AG04449 (cell line): ENCODE data around the gene SLC13A5.
"Not testable (repeated sequence)": the region's sequence is repeated elsewhere in the genome, so short reads cannot be mapped to it uniquely, and the experiment has no call there.

Experiments used
- CTCF ChIA-PET: fragments of 350-600 bp; formaldehyde crosslinking; extraction: SDS; loops from one replicate; lab custom pipeline; 2021; ENCODE audit warnings: antibody characterized with exemption; lab: Yijun Ruan, JAX
- POLR2A ChIA-PET: fragments of 400-600, 350-600 bp; formaldehyde crosslinking; extraction: SDS; loops from one replicate; lab custom pipeline; 2020; ENCODE audit warnings: antibody characterized with exemption, inconsistent platforms; lab: Yijun Ruan, JAX
- DNase-seq: peaks from one replicate; pipeline ENCODE4 v3.0.0-alpha.2; 2010; ENCODE audit warnings: low read depth, low spot score
- H3K4me3 ChIP-seq: 2 replicates; pipeline ENCODE4 v1.5.1; 2011; ENCODE audit warnings: low read depth, mild to moderate bottlenecking, control low read depth, low read length
- CTCF ChIP-seq: IDR thresholded peaks from one replicate; pipeline ENCODE4 v1.5.1; 2011; ENCODE audit warnings: mild to moderate bottlenecking, moderate library complexity, low read length, control low read depth, inconsistent platforms; ENCODE audit not compliant: insufficient read depth; ENCODE audit errors: missing control alignments

Gene SLC13A5

GRCh38 chr17:6657633-6658287 lies 55.4 kb downstream of the SLC13A5 start:
- no peak for DNase-seq
- H3K4me3 ChIP-seq: no peak overlapping the region
- POLR2A ChIA-PET: no interaction called here
- no peak for TF ChIP-seq CTCF
- CTCF ChIA-PET: interaction anchor here (1.0 kb wide), 1 partner anchor 9 kb away, joined by 4 read pairs; no protein-coding TSS in a partner anchor

- POLR2A ChIA-PET, DNase-seq, H3K4me3 ChIP-seq: not testable (repeated sequence)
- CTCF ChIA-PET: interaction anchor here (1.0 kb wide), 1 partner anchor 9 kb away, joined by 4 read pairs; no protein-coding TSS in a partner anchor
Measured at GRCh38 chr17:6656797-6657632, 56.2 kb downstream of the SLC13A5 start.

DNA sequence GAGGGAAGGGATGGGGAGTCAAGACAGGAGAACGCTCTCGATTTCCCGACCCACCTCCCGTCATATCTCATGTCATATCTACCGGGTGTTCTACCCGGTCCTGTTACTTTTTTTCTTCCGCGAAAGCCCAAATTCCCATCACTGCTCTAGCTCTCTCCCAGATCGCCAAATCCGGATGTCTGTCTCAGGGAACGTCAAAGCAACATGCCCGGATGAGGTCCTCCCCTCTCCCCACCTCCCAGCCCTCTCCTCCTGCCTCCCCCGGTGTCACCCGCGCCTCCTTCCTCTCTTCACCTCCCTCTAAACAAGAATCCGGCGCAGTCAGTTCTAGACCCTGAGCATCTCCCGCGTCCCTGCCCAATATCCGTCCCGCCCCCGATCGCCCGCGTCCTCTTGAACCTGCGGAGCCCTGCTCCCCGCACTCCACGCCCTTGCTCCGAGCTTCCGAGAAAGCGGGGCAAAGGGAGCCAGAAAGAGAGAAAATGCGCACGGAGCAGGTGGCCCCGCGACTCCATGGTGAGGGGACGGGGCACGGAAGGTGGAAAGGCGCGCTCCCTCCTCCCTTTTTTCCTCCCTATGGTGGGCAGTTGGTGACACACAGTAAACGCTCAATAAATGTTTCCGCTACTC lies 57.3 kb downstream of the SLC13A5 start:
- H3K4me3 ChIP-seq, CTCF ChIA-PET, DNase-seq, POLR2A ChIA-PET: not testable (repeated sequence)

DNA sequence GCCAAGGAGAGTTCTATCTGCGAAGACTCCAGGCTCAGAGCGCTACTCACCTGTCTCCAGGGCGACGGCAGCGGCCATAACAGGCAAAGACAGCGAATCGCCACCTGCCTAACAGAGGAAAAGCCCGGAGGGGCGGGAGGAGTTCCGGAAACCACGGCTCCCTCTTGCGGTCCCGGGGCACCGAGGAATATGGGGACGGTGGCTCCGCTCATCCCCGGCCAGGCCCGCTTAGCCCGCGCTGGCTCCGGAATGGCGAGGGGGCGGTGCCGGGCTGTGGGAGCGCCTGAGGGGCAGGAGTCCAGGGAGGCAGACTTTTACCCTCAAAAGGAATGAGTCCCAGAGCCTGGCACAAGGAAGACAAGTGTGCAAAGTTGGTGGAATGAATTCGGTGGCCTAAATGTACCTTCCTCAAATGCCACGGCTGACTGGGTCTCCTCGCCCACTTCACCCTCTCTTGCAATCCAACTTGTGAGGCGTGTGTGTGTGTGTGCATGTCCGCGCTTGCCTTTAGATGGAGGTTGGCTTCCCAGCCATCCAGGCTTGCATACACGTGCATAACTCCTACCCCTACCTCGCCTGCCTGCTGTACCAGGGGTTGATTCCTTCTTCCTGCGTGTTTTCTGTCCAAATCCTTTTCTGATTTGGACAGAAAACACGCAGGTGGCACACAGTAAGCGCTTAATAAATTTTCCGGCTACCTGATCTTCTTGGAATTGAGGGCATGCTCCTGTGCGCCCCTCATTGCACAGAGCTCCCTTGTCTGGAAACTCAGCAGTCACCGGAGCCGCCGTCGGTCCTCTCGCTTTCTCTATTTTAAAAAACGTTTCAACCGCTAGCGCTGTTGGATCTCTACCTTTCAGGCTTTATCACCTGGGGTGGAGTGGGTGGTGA lies 58.1 kb downstream of the SLC13A5 start:
- no peak for TF ChIP-seq CTCF
- ChIA-PET CTCF (no interaction called here), POLR2A (no interaction called here)
- DNase-seq: no peak
- H3K4me3 ChIP-seq: no peak overlapping the region

DNA sequence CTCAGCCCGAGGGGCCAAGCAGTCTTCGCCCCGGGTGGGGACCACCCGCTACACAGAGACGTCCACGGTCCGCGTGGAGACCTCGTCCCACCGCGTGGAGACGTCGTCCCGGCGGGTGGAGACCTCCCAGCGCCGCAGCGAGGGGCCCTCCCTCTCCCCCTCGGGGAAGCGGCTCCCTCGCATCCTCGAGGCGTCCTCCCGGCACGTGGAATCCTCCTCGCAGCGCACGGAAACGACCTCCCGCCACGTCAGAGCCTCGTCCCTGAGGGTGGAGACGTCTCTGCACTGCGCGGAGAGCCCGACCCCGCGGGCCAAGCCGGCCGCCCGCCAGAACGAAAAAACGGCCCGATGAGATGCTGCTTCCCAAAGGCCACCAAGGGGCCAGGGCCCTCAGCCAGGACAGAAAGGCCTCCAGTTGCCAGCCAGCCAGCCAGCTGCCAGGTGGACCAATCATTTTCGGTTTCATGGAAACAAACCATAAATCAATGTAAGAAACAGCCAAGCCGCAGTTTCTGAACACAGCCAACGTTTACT lies 61.2 kb downstream of the SLC13A5 start:
- no peak for DNase-seq
- no peak for TF ChIP-seq CTCF
- H3K4me3 ChIP-seq: peak overlapping the region; percentile 91
- POLR2A ChIA-PET: no interaction called here
- CTCF ChIA-PET: no interaction called here

- ChIA-PET POLR2A (interaction anchor here (1.0 kb wide), 1 partner anchor 27 kb away, joined by 3 read pairs; no protein-coding TSS in a partner anchor), CTCF (interaction anchor here (0.8 kb wide), 1 partner anchor 370 kb away, joined by 3 read pairs; no protein-coding TSS in a partner anchor)
- DNase-seq: no peak
- H3K4me3 ChIP-seq: peak within 1 kb of the TSS; percentile 91
- TF ChIP-seq CTCF: no peak
Measured at GRCh38 chr17:6651354-6651918, 61.7 kb downstream of the SLC13A5 start, which contains the start of the genes C17orf100 and MED31. C17orf100 (plus strand) TSS chr17:6651762; CDS start chr17:6651914, 152 bp downstream. MED31 (minus strand) TSS chr17:6651605; CDS start chr17:6651528, 77 bp downstream.
